ENCODE measurements around the gene RELN. TPM values are rescaled to one million over a fixed set of nuclear protein-coding genes. Genes with fewer than 3 reads are reported as not detected.
"Not testable (repeated sequence)": the region's sequence is repeated elsewhere in the genome, so short reads cannot be mapped to it uniquely, and the experiment has no call there.

The RELN gene
- polyA plus RNA-seq, 1 donor: 2.1 TPM

GRCh38 chr7:103547451-103548284 is 441.8 kb downstream of the RELN start:
- DNase-seq: no peak

- no peak for DNase-seq
Observed at GRCh38 chr7:103542470-103542869, 447.0 kb downstream of the RELN start.

- DNase-seq: no peak
Observed at GRCh38 chr7:103541947-103542346, 447.5 kb downstream of the RELN start.

GRCh38 chr7:103541026-103541425 is 448.4 kb downstream of the RELN start:
- no peak for DNase-seq

GRCh38 chr7:103540338-103540737 is 449.1 kb downstream of the RELN start:
- DNase-seq: no peak

- DNase-seq: no peak
Observed at GRCh38 chr7:103539875-103540274, 449.6 kb downstream of the RELN start.

- no peak for DNase-seq
Observed at GRCh38 chr7:103538964-103539709, 450.3 kb downstream of the RELN start.

- DNase-seq: no peak
Observed at GRCh38 chr7:103533761-103534160, 455.7 kb downstream of the RELN start.

- DNase-seq: no peak
Observed at GRCh38 chr7:103532955-103533354, 456.5 kb downstream of the RELN start.

- DNase-seq: no peak
Observed at GRCh38 chr7:103528152-103528551, 461.3 kb downstream of the RELN start.

GRCh38 chr7:103525937-103526336 is 463.5 kb downstream of the RELN start:
- DNase-seq: no peak

GRCh38 chr7:103524042-103524907 is 465.2 kb downstream of the RELN start:
- DNase-seq: peak; percentile 14

- no peak for DNase-seq
Observed at GRCh38 chr7:103521937-103522336, 467.5 kb downstream of the RELN start.

GRCh38 chr7:103504505-103505135 is 484.8 kb downstream of the RELN start:
- no peak for DNase-seq

- no peak for DNase-seq
Observed at GRCh38 chr7:103501206-103501605, 488.3 kb downstream of the RELN start.

- no peak for DNase-seq
Observed at GRCh38 chr7:103499976-103500375, 489.5 kb downstream of the RELN start.

GRCh38 chr7:103487419-103487818 is 502.0 kb downstream of the RELN start:
- DNase-seq: no peak

- DNase-seq: not testable (repeated sequence)
Observed at GRCh38 chr7:103486873-103487272, 502.6 kb downstream of the RELN start.

- DNase-seq: no peak
Observed at GRCh38 chr7:103480771-103481170, 508.7 kb downstream of the RELN start.

- DNase-seq: no peak
Observed at GRCh38 chr7:103474956-103475355, 514.5 kb downstream of the RELN start.

GRCh38 chr7:103469095-103469948 is 520.1 kb downstream of the RELN start:
- no peak for DNase-seq
